GM03348 (cell line): Measurements from ENCODE around the gene JAK1.

Source experiments
- DNase-seq: peaks from one replicate; pipeline ENCODE4 v3.0.0; 2012; ENCODE audit warnings: low spot score

JAK1 gene

DNA sequence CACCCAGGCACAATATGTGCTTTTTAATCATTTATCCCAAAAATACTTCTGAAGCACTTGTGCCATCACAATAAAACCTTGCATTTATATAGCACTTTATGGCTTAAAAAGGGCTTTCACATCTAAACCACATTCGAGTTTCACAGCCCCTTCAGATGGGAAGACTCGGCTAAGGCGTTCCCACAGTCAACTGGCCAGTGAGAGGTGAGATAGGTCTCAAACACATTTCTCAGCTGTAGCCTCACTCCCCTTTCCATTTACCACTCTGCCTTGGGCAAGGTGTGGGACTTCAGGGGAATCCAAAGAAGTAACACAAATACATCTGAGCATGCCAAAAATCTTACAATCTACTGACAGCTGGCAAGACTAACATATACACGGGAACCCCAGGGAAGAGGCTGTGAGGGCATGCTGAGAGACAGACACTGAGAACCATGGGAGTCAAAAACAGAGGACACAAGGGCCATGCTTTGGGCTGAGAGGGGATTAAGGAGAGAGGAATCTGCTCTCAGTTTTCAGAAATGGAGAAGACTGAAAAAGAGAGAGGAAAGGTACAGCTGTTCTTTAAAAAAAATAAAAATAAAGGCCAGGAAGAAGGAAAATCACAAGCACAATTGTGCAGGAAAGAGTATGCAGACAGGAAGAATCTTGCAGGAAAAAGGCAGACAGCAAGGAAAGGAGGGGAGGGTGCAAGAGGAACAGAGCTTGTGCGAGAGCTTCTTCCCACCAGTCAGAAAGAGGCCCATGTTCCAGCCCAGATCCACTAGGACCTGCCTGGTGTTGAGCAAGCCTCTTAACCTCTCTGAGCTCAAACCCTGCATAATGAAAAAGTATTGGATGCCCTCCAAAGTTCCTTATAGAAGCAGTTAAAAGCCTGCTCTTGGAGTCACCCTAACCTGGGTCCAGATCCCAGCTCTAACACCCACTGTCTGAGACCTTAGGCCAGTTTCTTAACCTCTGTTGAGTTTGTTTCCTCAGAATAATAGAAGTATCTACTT is 73.5 kb downstream of the JAK1 start:
- no peak for DNase-seq

GRCh38 chr1:64891448-64891825 is 74.9 kb downstream of the JAK1 start:
- DNase-seq, result no peak

DNA sequence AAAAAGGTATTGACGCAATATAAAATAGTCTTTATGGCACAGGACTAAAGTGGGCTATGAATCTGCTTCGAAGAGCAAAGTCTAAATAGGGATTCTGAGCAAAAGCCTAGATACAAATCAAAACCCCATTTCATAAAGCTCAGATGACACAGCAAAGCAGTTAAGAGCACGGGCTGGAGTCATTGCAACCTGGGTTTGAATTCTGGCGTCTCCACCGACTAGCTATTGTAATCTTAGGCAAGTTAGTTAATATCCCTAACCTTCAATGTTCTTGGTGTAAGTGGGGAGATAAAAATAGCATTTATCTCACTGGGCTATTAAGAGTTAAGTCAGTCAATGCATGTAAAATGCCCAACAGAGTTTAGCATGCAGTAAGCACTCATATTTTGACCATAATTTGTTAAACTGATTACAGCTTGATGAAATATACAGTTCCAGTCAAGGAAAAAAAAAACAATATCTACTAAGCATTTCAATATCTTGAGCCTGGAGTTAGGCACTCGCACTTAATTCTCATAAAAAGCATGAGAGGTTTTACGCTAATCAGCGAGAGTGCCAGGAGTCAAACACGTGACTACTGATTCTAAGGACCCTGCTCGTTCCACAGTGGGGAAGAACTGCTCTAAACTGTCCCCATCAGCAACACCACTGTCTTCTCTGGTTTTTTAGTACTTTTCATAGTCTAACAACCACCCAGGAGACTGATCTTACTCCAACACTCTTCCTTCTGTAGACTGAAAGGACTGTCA is 75.5 kb downstream of the JAK1 start:
- DNase-seq, result no peak

- no peak for DNase-seq
Measured at GRCh38 chr1:64887689-64888217, 78.6 kb downstream of the JAK1 start.

DNA sequence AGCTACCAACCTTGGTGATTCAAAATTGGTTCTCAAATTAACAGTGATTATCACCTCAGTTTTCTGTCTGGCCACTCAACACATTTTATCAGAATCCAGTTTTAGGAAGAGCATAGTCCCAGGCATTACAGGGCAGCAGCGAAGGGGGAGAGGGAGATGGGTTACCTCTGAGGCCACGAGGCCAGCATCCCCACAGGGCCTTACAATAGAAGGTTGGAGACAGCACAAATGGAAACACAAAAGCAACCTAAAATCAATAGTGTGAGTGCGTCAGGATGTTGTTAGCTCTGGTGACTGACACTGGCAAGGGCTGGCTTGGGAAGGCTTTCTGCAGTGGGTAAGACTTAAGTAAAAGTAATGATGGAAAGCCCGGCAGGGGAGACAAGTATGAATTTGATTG is 79.5 kb downstream of the JAK1 start:
- DNase-seq, result no peak

- no peak for DNase-seq
Measured at GRCh38 chr1:64885648-64886047, 80.7 kb downstream of the JAK1 start.

- no peak for DNase-seq
Measured at GRCh38 chr1:64884261-64885040, 81.9 kb downstream of the JAK1 start.

DNA sequence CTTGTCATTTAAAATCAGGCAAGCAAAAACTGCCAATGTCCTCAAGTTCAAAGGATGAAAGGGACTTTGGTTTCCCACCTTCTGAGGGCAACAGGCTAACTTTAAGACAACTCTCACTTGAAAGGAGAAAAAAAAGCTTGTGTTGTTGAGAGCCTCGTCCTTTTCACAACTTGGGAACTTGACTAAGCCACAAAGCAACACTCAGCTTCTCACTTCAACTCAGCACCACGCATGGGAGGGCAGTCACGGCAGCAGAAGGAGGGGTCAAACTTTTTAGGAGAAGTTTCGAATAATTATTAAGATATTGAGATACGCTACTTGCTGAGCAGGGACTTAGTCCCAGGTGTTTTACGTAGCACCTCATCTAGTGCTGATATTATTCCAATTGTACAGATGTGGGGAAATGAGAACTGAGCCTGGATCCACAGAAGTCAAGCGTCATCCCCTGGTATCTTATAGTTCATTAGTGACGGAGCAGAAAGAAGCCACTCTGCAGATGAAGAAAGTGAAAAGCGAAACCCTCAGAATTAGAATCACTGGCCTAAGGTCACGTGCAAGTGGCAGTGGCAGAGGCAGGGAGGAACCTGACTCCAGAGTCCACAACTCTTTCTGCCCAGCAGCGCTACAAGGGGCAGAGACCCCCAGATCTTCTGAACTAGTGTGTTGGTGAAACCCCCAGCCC is 83.6 kb downstream of the JAK1 start:
- DNase-seq, result no peak

DNA sequence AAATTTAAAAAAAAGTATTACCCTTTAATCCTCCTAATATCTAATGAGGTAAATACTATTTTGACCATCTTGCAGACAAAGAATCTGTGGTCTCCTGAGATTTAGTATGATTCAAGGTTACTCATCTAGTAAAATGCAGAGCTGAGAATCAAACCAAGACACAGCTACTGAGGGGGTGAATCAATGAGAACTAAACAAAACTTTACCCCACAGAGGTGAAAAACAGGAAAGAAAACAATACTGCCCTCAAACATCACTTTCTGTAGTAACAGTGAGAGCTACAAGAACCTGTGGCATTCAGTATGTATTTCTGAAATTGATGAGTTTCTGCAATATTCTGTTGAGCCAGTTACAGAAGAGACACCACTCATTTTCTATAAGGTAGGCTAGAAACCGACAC is 85.1 kb downstream of the JAK1 start:
- DNase-seq, result peak; percentile 43

DNA sequence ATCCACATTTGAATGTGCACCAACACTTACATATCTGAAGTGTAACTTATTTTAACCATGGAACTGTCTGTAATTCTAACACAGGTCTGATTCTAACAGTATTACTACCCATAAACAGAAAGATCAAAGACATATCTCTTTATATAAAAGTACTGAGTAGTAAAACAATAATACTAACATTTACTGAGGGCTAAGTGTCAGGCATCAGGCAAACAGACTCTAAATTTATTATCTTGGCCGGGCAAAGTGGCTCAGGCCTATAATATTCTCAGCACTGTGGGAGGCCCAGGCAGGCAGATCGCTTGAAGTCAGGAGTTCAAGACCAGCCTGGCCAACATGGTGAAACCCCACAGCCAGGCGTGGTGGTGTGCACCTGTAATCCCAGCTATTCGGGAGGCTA is 85.9 kb downstream of the JAK1 start:
- no peak for DNase-seq

DNA sequence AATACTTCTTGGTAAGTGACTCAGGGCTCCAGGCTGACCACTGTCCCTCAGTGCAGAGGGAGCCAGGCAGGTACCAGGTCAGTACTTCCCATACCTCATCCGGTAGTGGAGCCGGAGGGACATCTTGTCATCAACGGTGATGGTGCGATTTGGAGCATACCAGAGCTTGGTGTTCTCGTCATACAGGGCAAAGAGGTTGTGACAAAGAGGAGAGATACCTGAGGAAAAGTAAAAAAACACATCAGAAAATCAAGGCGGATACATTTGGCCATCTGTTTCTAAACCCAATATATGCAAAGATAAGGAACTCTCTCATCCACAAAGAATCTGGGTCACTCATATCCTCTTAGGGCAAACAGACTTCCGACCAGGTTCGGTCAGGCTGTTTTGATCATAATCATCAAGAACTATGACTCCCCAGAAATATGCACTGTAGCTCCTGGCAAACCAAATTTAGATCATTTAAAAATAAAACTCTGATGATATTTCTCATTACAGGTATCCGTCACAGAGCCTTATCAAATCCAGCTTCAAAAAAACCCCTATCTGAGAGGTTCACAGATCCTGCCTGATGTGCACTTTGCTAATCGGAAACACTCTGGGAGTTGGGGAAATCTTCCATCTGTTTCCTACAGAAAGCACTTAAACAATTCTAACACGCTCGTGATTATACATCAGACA is 87.3 kb downstream of the JAK1 start:
- DNase-seq, result no peak

GRCh38 chr1:64878090-64878489 is 88.3 kb downstream of the JAK1 start:
- DNase-seq, result no peak

GRCh38 chr1:64877598-64877997 is 88.8 kb downstream of the JAK1 start:
- no peak for DNase-seq

- no peak for DNase-seq
Measured at GRCh38 chr1:64877151-64877550, 89.2 kb downstream of the JAK1 start.

DNA sequence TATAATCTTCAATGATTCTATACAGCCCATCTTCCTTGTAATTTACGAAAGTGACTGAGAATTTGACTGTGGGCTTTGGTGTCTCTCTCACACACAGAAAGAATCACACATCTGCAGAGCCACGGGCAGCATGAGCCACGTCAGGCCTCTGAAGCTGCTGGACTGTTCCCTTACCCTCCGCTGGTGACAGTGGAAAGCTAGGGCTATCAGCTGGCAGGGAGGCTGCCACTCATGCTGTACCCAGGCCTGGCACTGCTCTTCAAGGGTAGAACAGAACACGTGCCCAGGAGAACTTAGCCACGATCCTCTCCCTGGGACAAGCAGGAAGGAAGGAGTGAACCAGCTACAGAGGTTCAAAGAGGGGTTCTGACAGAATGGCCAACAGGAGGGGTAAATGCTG is 90.7 kb downstream of the JAK1 start:
- DNase-seq, result no peak

GRCh38 chr1:64875101-64875500 is 91.2 kb downstream of the JAK1 start:
- DNase-seq, result no peak

DNA sequence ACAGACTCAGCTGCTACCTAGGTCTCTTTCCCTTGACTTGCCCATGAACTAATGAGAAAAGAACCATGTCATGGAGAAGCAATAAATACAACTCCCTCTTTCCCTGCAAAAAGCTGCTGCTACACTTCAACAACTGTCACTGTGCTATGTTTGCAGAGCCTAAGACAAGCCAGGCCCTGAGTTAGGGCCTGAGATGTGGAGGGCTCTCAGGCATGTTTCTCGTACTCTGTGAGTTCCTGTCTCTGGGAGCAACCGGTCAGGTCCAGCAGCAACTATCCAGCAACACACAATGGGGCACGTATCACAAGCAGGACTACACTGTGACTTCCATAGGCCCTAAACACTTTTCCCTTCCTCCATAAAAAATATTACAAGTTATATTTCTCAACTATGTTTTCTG is 91.7 kb downstream of the JAK1 start:
- DNase-seq, result no peak

GRCh38 chr1:64873576-64873975 is 92.8 kb downstream of the JAK1 start:
- DNase-seq, result no peak

DNA sequence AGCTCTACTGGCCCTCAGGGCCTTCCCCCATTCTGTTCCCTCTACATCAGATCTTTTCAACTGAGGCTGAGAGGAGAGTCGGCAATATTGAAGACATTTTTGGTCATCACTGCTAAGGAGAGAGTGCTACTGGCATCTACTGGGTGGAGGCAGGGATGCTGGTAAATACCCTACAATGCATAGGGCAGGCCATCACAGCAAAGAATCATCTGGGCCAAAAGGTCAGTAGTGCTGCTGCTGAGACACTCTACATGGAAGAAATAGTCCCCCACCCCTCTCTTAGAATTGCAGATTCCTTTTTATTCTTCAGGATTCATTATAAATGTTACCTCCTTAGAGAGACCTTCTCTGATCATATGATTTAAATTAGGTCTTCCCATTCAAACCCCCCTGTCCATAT is 94.3 kb downstream of the JAK1 start:
- DNase-seq, result no peak

DNA sequence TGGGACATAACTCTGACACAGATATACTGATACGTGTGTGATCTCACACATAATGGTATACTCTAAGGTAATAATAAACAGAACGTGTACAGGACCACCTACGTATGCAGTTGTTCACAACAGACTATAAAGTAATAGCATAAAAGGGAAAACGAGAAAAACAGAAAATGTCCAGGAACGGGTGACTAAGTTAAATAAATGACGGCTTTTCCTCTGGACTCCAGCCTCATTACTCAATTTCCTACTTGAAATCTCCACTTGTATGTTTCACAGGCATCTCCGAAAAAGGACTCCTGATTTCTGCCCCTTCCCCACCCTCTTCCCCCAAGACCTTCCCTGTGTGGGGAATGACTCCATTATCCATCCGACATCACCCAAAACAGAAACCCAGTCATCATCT is 95.1 kb downstream of the JAK1 start:
- no peak for DNase-seq

DNA sequence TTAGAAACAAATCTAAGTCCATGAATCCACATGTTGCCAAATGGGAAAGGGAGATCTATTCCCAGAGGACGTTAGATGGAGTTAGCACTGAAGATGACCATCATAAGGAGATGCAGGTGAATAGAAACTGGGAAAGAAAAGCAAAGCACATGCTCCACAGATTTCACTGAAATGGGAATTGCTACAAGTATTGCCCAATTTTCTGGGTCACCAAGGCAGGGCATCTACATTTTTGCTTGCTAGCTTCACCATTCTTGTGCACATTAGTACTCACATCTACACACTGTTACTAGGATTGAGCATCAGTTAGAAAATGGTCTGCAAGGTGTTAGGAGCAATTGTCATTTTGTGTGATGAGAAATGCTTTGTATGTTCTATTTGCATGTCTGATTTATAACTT is 99.1 kb downstream of the JAK1 start:
- no peak for DNase-seq
